WTC11 (cell line): ENCODE data around the gene ZC3H8. TPM values are rescaled to one million over a fixed set of nuclear protein-coding genes. Genes with fewer than 3 reads are reported as not detected.

Source experiments
- ATF3 ChIP-seq: sonication (generic); formaldehyde crosslinking; conservative IDR thresholded peaks from 2 replicates; pipeline ENCODE4 v1.8.1; 2022; ENCODE audit warnings: mild to moderate bottlenecking, missing genetic modification reagents
- CREB1 ChIP-seq: sonication (generic); formaldehyde crosslinking; IDR thresholded peaks from 2 replicates; pipeline ENCODE4 v1.8.0; 2023; ENCODE audit warnings: mild to moderate bottlenecking, missing genetic modification reagents
- E2F4 ChIP-seq: sonication (generic); formaldehyde crosslinking; IDR thresholded peaks from 2 replicates; pipeline ENCODE4 v1.8.1; 2022; ENCODE audit warnings: low read depth, mild to moderate bottlenecking, moderate library complexity, missing genetic modification reagents, borderline replicate concordance
- E2F5 ChIP-seq: sonication (generic); formaldehyde crosslinking; IDR thresholded peaks from 2 replicates; pipeline ENCODE4 v1.8.1; 2022; ENCODE audit warnings: mild to moderate bottlenecking, moderate library complexity, missing genetic modification reagents
- EMX1 ChIP-seq: fragments of 250-450 bp; sonication (Bioruptor Pico); IDR thresholded peaks from 2 replicates; pipeline ENCODE4 v1.8.0; 2021; ENCODE audit warnings: mild to moderate bottlenecking
- ESRRA ChIP-seq: sonication (generic); formaldehyde crosslinking; IDR thresholded peaks from 2 replicates; pipeline ENCODE4 v1.8.1; 2022; ENCODE audit warnings: mild to moderate bottlenecking, missing genetic modification reagents, borderline replicate concordance
- ETV6 ChIP-seq: sonication (generic); formaldehyde crosslinking; IDR thresholded peaks from 2 replicates; pipeline ENCODE4 v1.8.1; 2022; ENCODE audit warnings: mild to moderate bottlenecking, missing genetic modification reagents
- FOXP1 ChIP-seq: sonication (generic); formaldehyde crosslinking; IDR thresholded peaks from 2 replicates; pipeline ENCODE4 v1.8.0; 2022; ENCODE audit warnings: missing genetic modification reagents, mild to moderate bottlenecking, moderate library complexity, borderline replicate concordance
- GABPB1 ChIP-seq: sonication (generic); formaldehyde crosslinking; IDR thresholded peaks from 2 replicates; pipeline ENCODE4 v1.8.1; 2023; ENCODE audit warnings: mild to moderate bottlenecking, missing genetic modification reagents
- IRF2 ChIP-seq: sonication (generic); formaldehyde crosslinking; IDR thresholded peaks from 2 replicates; pipeline ENCODE4 v1.8.0; 2022; ENCODE audit warnings: low read depth, missing genetic modification reagents, borderline replicate concordance
- JUN ChIP-seq: sonication (generic); formaldehyde crosslinking; IDR thresholded peaks from 2 replicates; pipeline ENCODE4 v1.8.0; 2023; ENCODE audit warnings: mild to moderate bottlenecking, missing genetic modification reagents
- MLX ChIP-seq: sonication (generic); formaldehyde crosslinking; IDR thresholded peaks from 2 replicates; pipeline ENCODE4 v1.8.1; 2023; ENCODE audit warnings: mild to moderate bottlenecking, missing genetic modification reagents, moderate library complexity
- NFE2L1 ChIP-seq: sonication (generic); formaldehyde crosslinking; IDR thresholded peaks from 2 replicates; pipeline ENCODE4 v1.8.1; 2023; ENCODE audit warnings: missing genetic modification reagents
- NR3C1 ChIP-seq: sonication (generic); formaldehyde crosslinking; conservative IDR thresholded peaks from 2 replicates; pipeline ENCODE4 v1.8.1; 2023; ENCODE audit warnings: low read depth, mild to moderate bottlenecking, missing genetic modification reagents
- PREB ChIP-seq: sonication (generic); formaldehyde crosslinking; IDR thresholded peaks from 2 replicates; pipeline ENCODE4 v1.8.1; 2022; ENCODE audit warnings: mild to moderate bottlenecking, missing genetic modification reagents, moderate library complexity, borderline replicate concordance
- PRRX2 ChIP-seq: fragments of 250-450 bp; sonication (Bioruptor Pico); IDR thresholded peaks from 2 replicates; pipeline ENCODE4 v1.8.0; 2021; ENCODE audit warnings: mild to moderate bottlenecking
- SP1 ChIP-seq: sonication (generic); formaldehyde crosslinking; conservative IDR thresholded peaks from 2 replicates; pipeline ENCODE4 v1.8.1; 2022; ENCODE audit warnings: missing genetic modification reagents
- TEAD1 ChIP-seq: sonication (generic); formaldehyde crosslinking; IDR thresholded peaks from 2 replicates; pipeline ENCODE4 v1.8.0; 2022; ENCODE audit warnings: mild to moderate bottlenecking, missing genetic modification reagents
- USF1 ChIP-seq: sonication (generic); formaldehyde crosslinking; IDR thresholded peaks from 2 replicates; pipeline ENCODE4 v1.8.0; 2022; ENCODE audit warnings: mild to moderate bottlenecking, missing genetic modification reagents
- USF2 ChIP-seq: sonication (generic); formaldehyde crosslinking; IDR thresholded peaks from 2 replicates; pipeline ENCODE4 v1.8.1; 2023; ENCODE audit warnings: mild to moderate bottlenecking, missing genetic modification reagents, moderate library complexity
- ZBTB21 ChIP-seq: sonication (generic); formaldehyde crosslinking; IDR thresholded peaks from 2 replicates; pipeline ENCODE4 v1.8.1; 2023; ENCODE audit warnings: mild to moderate bottlenecking, missing genetic modification reagents, borderline replicate concordance
- ZMAT4 ChIP-seq: fragments of 250-450 bp; sonication (Bioruptor Pico); IDR thresholded peaks from 2 replicates; pipeline ENCODE4 v1.9.0; 2021; ENCODE audit warnings: mild to moderate bottlenecking
- ZNF219 ChIP-seq: sonication (generic); formaldehyde crosslinking; IDR thresholded peaks from 2 replicates; pipeline ENCODE4 v1.8.0; 2023; ENCODE audit warnings: missing genetic modification reagents, mild to moderate bottlenecking, borderline replicate concordance
- ZNF232 ChIP-seq: sonication (generic); formaldehyde crosslinking; IDR thresholded peaks from 2 replicates; pipeline ENCODE4 v1.8.0; 2022; ENCODE audit warnings: mild to moderate bottlenecking, missing genetic modification reagents
- total RNA-seq: library from RNA; stranded (reverse); gene quantifications from 3 replicates; pipeline ENCODE4 v1.2.3, GENCODE V29; 2021
- TF ChIP-seq, protein P1 (sequence below): fragments of 200-600 bp; IDR thresholded peaks from 2 replicates; pipeline ENCODE4 v1.8.0; 2022; ENCODE audit warnings: antibody characterized with exemption
- TF ChIP-seq, protein P2 (sequence below): sonication (generic); formaldehyde crosslinking; IDR thresholded peaks from 2 replicates; pipeline ENCODE4 v1.8.0; 2022; ENCODE audit warnings: mild to moderate bottlenecking, missing genetic modification reagents
- TF ChIP-seq, protein P3 (sequence below): sonication (generic); formaldehyde crosslinking; IDR thresholded peaks from 2 replicates; pipeline ENCODE4 v1.8.1; 2023; ENCODE audit warnings: mild to moderate bottlenecking, moderate library complexity, missing genetic modification reagents

Gene ZC3H8
- total RNA-seq, 1 experiment from 2014 or later, result 5.7 TPM

DNA sequence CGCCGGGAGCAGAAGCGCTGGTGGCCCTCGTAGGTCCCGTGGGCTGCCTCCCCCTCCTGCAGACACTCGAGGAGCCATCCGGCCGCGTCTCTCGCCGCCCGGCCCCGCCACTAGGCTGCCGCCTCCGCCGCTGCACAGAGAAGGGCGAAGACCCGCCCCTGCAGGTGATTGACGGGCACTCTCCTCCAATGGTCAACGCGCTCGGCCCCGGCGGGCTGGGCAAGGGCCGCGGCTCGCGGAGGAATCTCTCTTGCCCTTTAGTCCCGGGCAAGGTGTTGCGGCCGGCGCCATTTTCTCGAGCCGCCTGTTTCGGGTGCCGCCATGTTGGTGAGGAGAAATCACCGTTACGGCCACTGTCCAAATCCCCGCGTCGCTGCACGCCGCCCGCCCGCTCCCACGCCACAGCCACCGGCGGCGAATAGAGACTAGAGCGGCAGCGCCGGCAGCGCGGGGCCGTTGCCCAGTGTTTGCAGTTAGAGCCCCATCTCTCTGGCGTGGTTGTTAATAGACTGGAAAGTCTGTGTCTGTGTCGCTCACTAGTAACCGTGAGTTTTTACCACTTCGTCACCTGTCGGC, 20.6 kb upstream of the ZC3H8 start, which contains the start of gene ZC3H6 (continued):
- TF ChIP-seq, protein P1, sequence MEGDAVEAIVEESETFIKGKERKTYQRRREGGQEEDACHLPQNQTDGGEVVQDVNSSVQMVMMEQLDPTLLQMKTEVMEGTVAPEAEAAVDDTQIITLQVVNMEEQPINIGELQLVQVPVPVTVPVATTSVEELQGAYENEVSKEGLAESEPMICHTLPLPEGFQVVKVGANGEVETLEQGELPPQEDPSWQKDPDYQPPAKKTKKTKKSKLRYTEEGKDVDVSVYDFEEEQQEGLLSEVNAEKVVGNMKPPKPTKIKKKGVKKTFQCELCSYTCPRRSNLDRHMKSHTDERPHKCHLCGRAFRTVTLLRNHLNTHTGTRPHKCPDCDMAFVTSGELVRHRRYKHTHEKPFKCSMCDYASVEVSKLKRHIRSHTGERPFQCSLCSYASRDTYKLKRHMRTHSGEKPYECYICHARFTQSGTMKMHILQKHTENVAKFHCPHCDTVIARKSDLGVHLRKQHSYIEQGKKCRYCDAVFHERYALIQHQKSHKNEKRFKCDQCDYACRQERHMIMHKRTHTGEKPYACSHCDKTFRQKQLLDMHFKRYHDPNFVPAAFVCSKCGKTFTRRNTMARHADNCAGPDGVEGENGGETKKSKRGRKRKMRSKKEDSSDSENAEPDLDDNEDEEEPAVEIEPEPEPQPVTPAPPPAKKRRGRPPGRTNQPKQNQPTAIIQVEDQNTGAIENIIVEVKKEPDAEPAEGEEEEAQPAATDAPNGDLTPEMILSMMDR, result no peak
- TF ChIP-seq, protein P2, sequence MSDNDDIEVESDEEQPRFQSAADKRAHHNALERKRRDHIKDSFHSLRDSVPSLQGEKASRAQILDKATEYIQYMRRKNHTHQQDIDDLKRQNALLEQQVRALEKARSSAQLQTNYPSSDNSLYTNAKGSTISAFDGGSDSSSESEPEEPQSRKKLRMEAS (CRISPR knock-in tag), result peak; percentile 93
- TF ChIP-seq ZNF219 (peak; percentile 28; the same call in 1 of the 2 replicates), ESRRA (CRISPR knock-in tag) (no peak), ZBTB21 (CRISPR knock-in tag) (no peak; the same call in none of the 2 replicates), ZNF232 (peak; percentile 87; the same call in 1 of the 2 replicates), MLX (CRISPR knock-in tag) (no peak), E2F5 (peak; percentile 90), GABPB1 (CRISPR knock-in tag) (peak; percentile 88), ETV6 (peak; percentile 87), USF2 (CRISPR knock-in tag) (peak; percentile 53), ATF3 (no peak), JUN (CRISPR knock-in tag) (peak; percentile 27; the same call in 1 of the 2 replicates), ZMAT4 (no peak), FOXP1 (CRISPR knock-in tag) (peak; percentile 95), CREB1 (CRISPR knock-in tag) (peak; percentile 38; the same call in 1 of the 2 replicates), TEAD1 (peak; percentile 95), E2F4 (peak; percentile 88), USF1 (CRISPR knock-in tag) (peak; percentile 55; the same call in 1 of the 2 replicates), PREB (CRISPR knock-in tag) (peak; percentile 50; the same call in 1 of the 2 replicates), NFE2L1 (CRISPR knock-in tag) (peak; percentile 83), IRF2 (CRISPR knock-in tag) (no peak), EMX1 (0 out of 2 replicates have a peak, but pooled peaks have one; percentile 52), NR3C1 (CRISPR knock-in tag) (peak; percentile 35; the same call in 1 of the 2 replicates), SP1 (peak; percentile 98), PRRX2 (CRISPR knock-in tag) (no peak)
- TF ChIP-seq, protein P3, sequence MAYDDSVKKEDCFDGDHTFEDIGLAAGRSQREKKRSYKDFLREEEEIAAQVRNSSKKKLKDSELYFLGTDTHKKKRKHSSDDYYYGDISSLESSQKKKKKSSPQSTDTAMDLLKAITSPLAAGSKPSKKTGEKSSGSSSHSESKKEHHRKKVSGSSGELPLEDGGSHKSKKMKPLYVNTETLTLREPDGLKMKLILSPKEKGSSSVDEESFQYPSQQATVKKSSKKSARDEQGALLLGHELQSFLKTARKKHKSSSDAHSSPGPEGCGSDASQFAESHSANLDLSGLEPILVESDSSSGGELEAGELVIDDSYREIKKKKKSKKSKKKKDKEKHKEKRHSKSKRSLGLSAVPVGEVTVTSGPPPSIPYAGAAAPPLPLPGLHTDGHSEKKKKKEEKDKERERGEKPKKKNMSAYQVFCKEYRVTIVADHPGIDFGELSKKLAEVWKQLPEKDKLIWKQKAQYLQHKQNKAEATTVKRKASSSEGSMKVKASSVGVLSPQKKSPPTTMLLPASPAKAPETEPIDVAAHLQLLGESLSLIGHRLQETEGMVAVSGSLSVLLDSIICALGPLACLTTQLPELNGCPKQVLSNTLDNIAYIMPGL (CRISPR knock-in tag), result peak; percentile 91; the same call in 1 of the 2 replicates
